Transverse colon (tissue), 3 donors: ENCODE results near the gene RNF11.

Experiments
- EP300 ChIP-seq: sonication (generic); formaldehyde crosslinking; IDR thresholded peaks from one replicate; pipeline ENCODE4 v1.6.1; 2017; ENCODE audit warnings: antibody characterized with exemption, low read depth
- POLR2A ChIP-seq: fragments of 450-650 bp; IDR thresholded peaks from one replicate; pipeline ENCODE4 v1.6.1; 2016; ENCODE audit warnings: antibody characterized with exemption, mild to moderate bottlenecking, moderate library complexity
- TF ChIP-seq, protein P1 (sequence below), 5 experiments: fragments of 200-600 bp in 3 of 5; fragments of 450-650 bp in 2 of 5; sonication (generic) in 3 of 5; IDR thresholded peaks; 1 replicate in 2 of 5; 2 replicates in 3 of 5; pipeline ENCODE4 v1.5.1; 2016 to 2017; ENCODE audit warnings: antibody characterized with exemption in 5 of 5, inconsistent platforms in 3 of 5, mild to moderate bottlenecking in 2 of 5, moderate library complexity in 1 of 5

DNA sequence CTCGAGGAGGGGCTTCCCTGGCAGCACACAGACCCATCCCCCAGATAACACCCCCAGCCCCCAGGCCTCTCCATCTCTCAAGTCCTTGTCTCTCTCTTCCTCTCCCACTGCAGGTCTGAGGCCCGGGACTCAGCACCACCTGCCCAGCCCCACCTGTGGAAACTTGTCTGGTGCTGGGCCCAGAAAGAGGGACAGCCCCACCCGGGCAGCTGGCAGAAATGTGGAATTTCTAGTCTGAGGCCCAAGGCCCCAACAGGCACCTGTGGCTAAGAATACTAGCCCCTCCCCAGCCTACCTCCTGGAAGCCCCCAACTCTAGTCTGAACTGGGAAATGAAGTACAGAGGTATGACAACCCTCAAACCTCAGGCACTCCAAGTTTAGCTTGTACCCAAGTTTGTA is 78.9 kb downstream of the RNF11 start:
- TF ChIP-seq, protein P1, sequence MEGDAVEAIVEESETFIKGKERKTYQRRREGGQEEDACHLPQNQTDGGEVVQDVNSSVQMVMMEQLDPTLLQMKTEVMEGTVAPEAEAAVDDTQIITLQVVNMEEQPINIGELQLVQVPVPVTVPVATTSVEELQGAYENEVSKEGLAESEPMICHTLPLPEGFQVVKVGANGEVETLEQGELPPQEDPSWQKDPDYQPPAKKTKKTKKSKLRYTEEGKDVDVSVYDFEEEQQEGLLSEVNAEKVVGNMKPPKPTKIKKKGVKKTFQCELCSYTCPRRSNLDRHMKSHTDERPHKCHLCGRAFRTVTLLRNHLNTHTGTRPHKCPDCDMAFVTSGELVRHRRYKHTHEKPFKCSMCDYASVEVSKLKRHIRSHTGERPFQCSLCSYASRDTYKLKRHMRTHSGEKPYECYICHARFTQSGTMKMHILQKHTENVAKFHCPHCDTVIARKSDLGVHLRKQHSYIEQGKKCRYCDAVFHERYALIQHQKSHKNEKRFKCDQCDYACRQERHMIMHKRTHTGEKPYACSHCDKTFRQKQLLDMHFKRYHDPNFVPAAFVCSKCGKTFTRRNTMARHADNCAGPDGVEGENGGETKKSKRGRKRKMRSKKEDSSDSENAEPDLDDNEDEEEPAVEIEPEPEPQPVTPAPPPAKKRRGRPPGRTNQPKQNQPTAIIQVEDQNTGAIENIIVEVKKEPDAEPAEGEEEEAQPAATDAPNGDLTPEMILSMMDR (IDR thresholded peaks at IDR 0.05), result no peak
- TF ChIP-seq POLR2A, result no peak
- TF ChIP-seq EP300, result no peak
